NCI-H748 (cell line): ENCODE data around the gene PTPN4.
"Not testable (repeated sequence)": the region's sequence is repeated elsewhere in the genome, so short reads cannot be mapped to it uniquely, and the experiment has no call there.

Experiments
- DNase-seq: peaks from one replicate; lab custom pipeline; 2025; ENCODE audit not compliant: unreplicated experiment; lab: John Stamatoyannopoulos, UW

PTPN4 gene

DNA sequence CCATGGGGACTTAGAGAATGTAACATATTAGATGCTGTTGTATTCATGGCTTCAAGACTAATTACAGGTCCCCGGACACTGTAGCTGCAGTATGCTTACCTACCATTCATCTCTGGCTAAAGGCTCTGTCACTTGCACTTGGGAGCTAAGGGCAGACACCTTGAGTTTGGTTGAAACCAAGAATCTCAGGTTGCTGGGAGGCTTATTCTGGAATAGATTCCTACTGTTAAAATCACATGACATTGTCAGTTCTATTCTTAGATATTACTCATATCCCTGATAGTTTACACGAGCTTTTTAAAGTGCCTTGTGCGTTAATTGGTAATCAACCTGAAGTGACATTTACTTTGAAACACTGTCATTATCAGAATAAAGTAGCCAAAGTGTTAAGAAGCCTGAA is 180.2 kb downstream of the PTPN4 start:
- DNase-seq, result no peak

DNA sequence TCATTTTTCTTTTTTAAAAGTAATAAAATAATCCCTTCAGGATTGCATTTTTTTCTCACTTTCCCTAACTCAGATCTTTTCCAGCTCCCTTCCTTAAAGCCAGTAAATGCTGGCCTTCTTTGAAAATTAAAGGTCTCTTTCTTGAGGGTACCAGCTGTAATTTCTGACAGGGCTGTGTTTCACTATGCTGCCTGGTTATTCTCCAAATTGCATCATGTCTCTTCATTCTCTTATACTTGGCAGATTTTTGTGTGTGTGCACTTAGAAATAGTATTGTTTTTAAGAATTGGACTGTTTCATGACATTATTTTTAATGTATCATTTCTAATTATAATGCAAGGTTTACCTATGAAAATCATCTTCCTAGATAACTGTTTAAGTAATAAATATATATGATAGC is 181.1 kb downstream of the PTPN4 start:
- no peak for DNase-seq

DNA sequence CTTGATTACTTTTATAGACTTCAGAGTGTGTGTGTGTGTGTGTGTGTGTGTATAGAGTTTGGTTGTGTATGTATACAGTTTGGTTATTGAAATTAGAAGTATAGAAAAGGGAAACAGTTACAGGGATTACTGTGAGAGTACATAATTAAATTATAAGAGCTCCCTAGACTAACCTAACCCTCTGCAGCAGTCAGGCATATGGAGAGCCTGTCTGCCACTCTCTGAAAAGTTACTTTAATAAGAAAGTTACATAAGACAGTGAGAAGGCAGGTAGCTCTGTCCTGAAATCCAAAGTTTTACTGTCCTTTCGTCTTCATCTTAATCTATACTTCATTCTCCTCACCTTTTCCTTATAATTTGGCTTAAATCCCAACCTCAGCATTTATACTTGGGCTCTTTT is 181.7 kb downstream of the PTPN4 start:
- DNase-seq, result no peak

DNA sequence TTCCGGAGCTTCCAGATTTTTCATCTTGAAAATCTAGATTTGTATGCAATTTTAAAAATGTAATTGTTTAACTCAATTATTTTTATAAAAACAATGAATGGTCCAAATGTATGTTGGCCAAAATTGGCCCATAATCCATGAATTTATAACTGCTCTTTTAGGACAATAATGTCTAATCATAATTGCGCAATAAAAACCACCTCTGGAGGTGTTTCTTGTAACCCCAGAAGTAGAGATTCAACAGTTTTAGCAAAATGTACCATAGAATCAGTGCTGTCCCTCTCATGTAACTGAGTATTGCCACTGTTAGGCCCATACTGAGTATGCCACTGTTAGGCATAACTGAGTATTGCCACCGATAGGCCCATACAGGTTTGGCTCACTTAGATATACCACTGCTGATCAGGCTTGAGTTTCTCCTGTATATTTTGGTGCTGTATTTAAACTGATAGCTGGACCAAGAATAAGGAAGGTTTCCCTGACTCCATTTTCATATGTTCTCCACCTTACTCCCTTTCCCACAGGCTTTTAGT is 182.3 kb downstream of the PTPN4 start:
- no peak for DNase-seq

DNA sequence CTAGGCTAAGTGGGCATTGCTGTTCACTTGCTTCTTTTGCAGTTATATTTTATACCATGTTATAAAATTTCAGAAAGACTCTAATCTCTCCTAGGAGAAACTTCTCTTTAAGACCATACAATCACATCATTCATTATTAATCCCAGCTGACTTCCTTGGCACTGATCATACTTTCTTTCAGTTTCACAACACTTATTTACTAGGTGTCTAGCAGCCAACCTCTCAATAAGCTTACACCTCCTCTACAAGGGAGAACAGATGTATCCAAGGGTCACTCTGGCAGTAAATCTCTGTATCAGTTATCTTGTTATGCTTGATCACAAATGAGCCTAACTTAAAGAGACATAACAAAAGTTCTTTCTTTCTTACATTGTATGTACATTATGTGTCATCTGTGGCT is 183.3 kb downstream of the PTPN4 start:
- no peak for DNase-seq

DNA sequence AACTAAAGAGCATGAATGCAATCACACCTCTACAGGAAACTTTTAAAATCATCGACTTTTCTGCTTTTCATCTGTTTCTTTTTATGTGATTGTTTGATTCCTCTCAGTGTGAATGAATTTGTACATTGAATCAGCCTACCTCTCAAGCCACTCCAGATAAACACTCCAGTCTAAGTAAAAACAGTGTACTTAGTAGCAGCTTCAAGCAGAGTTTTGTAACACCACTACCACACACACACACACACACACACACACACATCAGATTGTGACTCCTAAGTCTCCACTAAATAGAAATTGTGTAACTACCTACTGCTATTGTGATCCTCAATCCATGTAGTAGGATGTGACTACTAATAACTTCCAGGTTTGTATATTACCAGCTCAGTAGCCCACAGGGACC is 187.8 kb downstream of the PTPN4 start:
- no peak for DNase-seq

DNA sequence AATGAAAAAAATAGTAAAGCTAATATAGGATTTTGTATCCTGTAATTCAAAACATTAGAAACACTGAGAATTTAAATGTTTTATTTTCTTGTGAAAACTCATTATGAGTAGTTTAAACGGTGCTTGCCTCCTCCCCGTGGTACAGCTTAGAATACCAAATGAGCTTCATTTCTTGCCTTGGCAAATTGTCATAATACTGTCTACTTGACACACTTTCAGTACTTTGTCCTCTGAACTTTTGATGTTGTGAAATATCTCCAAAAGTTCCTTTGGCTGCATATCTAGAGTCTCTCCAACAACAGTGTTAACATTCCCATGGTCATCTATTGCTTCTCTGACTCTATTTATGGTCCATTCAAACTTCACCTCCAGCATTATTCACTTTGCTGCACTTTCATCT is 191.2 kb downstream of the PTPN4 start:
- no peak for DNase-seq

DNA sequence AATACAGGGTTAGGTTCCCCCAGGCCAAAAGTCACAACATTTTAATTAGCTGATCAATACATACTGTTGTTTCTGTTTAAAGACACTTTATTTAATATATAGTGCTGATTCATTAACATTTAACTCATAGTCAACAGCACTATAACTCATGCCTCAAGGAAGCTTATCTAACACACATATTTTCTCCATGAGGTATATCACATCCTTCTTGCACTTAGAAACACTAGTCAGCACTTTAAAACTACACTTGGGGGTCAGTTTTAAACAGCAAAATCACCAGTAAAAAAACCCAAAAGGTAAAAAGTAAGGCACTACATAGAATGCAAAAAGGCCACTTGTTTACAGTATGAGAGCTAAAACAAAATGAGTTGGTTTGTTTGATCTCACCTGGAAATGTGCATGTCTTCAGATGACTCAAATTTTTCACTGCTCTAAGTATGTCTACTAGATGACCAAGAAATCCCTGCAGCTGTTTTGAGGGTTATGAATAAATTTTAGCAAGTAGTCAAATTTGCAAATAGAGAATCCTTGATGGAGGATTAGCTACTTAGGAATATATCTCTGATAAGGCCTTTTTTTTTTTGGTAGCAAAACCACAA is 199.0 kb downstream of the PTPN4 start:
- no peak for DNase-seq

DNA sequence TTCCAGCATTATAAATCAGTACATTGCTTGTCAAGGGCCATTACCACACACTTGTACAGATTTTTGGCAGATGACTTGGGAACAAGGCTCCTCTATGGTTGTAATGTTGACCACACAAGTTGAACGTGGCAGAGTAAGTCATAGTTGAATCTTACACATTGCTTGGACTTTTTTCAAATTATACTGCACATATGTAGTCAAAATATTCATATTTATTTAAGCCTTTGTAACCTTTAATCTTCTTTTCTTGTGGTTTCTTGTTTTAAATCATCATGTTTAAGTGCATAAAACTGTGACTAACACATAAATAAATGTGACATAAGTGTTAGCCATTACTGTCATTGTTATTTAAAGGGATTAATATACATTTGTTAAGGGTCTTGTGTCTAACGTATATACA is 201.1 kb downstream of the PTPN4 start:
- no peak for DNase-seq

DNA sequence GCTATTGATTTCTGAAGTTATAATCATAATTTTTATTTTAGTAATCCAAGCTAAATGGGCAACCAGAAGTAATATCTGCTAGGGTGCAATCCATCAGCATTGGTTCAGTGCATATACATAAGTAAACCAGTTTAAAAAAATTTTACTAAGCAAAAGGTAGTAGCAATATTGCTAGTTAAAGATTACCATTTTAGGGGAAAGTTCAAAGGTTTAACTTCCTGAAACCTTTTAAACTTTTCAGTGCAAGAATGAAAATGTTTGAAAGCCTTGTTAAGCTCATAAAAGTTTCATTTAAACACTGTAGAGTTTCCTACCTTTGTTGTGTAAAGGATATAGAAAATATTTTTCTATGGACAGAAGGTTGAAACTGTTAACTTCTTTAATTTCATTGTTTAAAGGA is 222.2 kb downstream of the PTPN4 start:
- no peak for DNase-seq

DNA sequence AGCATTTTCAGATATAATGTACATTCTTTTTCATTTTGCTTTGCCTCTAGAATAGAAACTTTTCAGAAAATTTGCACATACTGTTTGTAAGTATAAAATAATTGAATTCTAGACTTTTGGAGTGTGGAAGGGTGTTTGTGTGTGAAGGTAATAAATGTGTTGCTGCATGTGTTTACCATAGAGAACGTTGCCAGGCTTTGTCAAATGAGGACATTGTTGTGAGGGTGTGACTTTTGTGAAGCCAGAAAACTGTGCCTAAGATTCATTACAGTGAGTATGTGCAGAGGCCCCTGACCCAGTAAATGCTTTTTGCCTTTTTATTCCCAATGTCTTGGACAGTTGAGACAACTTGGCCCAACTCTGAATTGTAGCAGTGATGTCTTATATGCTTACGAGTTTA is 222.8 kb downstream of the PTPN4 start:
- DNase-seq, result no peak

DNA sequence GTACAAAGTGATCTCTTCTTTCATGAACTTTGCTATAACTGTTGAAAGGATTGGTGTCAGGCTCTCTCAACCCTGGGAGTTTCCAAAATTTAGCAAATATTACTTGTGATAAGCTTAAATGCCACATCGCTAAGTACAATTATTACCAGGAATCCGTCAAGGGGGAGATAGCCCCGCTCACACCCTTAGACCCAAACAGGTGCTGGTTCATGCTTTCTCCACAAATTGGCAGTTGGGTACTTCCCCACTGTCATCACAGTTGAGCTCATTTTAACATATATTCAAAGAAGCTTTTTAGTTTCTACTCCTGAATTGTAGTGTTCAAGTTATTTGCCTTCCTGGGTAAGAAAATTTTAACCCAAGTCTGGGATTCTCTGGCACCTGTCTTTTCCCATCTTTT is 223.4 kb downstream of the PTPN4 start:
- no peak for DNase-seq

DNA sequence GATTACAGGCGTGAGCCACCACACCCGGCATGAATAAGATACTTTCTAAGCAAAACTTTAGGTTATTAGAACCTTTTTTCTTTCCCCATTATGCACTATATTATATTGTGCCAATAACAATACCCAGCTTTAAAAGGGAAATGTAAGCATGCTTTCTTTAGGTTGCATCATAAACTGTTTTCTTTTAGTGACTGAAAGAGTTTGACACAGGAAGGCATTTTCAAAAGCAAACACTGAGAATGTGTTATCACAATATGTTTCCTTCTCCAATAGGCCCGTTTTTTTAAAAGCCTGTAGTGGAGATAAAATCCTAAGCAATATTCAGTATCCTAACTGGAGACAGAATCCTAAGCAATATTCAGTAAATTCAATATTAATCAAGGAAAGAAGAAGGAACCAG is 236.4 kb downstream of the PTPN4 start:
- no peak for DNase-seq

DNA sequence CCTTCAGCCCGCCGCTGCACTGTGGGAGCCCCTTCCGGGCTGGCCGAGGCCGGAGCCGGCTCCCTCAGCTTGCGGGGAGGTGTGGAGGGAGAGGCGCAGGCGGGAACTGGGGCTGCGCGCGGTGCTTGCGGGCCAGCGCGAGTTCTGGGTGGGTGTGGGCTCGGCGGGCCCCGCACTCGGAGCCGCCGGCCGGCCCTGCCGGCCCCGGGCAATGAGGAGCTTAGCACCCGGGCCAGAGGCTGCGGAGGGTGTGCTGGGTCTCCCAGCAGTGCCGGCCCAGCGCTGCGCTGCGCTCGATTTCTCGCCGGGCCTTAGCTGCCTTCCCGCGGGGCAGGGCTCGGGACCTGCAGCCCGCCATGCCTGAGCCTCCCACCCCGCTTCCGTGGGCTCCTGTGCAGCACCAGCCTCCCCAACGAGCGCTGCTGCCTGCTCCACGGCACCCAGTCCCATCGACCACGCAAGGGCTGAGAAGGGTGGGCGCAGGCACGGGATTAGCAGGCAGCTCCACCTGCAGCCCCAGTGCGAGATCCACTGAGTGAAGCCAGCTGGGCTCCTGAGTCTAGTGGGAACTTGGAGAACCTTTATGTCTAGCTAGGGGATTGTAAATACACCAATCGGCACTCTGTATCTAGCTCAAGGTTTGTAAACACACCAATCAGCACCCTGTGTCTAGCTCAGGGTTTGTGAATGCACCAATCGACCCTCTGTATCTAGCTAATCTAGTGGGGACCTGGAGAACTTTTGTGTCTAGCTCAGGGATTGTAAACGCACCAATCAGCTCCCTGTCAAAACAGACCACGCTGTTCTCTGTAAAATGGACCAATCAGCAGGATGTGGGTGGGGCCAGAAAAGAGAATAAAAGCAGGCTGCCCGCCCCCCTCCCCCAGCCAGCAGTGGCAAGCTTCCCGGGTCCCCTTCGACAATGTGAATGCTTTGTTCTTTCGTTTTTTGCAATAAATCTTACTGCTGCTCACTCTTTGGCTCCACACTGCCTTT is 237.5 kb downstream of the PTPN4 start:
- DNase-seq, result not testable (repeated sequence)

DNA sequence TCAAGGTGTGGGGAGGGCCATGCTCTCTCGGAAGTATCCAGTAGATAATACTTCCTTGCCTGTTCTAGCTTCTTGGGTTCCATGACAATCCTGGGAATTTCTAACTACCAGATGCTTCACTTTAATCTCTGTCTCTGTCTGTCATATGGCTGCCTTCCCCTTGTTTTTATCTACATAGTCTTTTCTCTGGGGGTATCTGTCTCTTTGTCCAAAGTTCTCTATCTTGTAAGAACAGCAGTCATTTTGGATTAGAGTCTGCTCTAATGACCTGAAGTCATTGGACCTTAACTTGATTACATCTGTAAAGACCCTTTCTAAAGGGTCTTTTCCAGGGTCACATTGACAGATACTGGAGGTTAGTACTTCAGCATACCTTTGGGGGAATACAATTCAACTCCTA is 241.7 kb downstream of the PTPN4 start:
- DNase-seq, result no peak

DNA sequence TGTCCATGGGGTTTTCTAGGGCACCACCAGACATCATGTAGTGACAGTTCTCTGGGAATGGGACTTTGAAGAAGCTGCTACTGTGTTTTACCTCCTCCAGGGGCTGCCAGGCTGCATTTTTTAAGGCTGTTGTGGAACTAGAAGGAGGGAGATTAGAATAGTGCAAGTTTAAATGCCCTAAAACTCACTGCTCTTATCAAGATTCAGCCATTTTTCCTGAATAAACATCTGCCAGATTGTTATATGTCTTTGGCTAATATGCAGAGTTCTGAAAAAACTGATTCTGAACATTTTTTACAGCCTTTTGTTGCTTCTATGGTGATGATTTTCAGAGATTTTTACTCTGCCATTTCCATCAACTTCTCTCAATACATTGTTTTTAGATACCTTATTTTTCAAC is 244.5 kb downstream of the PTPN4 start:
- no peak for DNase-seq

DNA sequence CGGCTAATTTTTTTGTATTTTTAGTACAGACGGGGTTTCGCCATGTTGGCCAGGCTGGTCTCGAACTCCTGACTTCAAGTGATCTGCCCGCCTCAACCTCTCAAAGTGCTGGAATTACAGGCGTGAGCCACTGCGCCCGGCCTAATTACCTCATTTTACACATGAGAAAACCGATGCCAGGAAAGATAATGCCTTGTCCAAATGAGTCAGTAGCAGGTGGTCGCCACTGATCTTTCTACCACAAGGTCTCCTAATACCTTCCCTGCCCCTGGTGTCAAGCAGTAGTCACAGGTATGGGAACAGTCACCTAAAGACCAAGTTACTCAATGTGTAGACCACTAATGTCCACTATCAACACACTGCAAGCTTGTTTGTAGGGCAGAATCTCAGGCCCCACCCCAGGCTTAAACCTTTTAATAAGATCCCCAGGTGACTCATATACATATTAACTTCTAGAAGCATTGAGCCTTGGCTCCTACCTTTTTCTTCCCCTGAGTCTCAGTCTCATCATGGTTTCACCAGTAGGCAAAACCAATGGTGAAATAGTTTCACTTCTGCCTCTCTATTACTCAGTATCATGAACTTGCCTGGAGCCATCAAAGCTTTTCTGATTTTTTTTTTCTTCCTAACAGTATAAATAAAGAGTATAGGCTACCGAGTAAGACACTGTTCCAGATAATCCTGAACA is 246.3 kb downstream of the PTPN4 start:
- no peak for DNase-seq

DNA sequence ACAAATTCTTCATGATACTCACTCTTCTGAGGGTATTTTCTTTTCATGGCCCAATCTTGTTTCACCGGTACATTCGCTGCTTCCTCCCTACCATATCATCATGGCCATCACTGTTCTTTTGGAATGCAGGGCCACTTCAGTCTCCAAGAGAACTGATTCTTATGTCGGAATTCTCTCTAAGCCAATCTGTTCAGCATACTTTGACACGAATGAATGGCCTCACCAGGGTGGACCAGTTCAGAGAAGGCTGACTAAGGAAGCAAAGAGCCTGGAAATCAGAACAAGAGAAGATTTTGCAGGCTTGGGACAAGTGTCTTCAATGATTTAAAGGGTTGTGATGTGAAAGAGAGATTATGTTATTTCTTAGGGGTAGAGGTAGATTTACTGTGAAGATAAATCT is 248.1 kb downstream of the PTPN4 start:
- no peak for DNase-seq

DNA sequence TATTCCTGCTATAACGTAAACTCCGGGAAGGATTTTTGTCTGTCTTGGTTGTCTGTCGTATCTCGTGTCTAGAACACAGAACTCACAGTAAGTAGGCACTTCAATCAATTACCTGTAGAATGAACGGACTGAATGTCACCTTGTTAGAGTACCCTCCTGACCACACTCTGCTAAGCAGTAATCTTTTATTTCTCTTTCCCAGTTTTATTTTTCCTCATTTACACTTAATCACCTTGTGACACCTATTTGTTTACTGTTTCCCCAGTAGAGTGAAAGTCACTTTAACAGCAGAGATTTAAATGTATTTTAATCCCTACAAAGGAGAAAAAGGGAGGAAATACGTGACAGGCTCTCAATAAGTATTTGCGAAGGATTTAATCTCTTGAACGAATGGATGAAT is 252.6 kb downstream of the PTPN4 start:
- DNase-seq, result peak; percentile 35

DNA sequence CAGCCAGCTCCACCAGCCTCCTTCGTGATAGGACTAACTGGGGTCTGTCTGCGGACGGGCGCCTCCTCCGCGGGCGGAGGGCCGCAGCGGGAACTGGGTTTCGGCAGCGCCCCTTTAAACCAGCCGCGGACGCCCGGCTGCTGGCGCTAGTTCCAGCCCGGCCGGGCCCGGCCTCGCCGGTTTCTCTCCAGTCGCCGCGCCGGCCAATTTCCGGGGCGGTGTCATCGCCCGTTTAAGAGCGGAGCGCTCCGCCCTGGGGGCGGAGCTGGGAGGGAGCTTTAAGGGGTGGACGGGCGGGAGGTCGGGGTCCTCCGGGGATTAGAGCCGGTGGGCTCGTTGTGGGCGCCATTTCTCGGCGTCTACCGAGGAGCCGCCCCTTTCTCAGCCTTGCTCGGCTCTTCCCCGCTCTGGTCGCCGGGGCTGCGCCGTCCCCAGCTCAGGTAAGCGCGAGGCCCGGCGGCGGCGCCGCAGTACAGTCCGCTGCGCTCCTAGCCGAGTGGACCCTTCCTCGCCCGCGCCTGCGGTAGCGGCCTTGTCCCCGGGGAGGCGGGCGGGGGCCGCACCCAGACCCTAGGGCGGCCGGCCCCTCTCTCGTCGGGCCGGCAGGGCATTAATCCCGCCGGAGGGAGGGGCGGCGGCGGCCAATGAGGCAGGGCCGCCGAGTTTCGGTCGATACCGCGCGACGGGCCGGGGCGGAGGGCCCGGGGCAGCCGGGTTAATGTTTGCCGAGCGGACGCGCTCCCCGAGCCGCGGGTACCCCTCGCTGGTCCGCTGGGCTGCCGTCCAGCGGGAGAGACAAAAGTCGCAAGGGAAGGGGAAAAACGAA is 253.3 kb downstream of the PTPN4 start, which contains the start of gene EPB41L5:
TSS of gene EPB41L5 (plus strand) at position 307 of the 826 bp plus-strand sequence. CDS start 6,008 bp downstream, outside the sequence.
- peak; percentile 92 for DNase-seq
